Left lung (tissue), 10 donors: ENCODE results near the gene CA6. TPM values are rescaled to one million over a fixed set of nuclear protein-coding genes. Genes with fewer than 3 reads are reported as not detected.
"Not testable (repeated sequence)": the region's sequence is repeated elsewhere in the genome, so short reads cannot be mapped to it uniquely, and the experiment has no call there.

ENCODE experiments used
- ATAC-seq: fragments of 200-7000 bp; cut with Tn5 transposase; one replicate; pipeline ENCODE4 v1.9.1; 2020; ENCODE audit warnings: moderate library complexity
- DNase-seq, 4 donors: peaks; one replicate each; pipeline ENCODE4 v3.0.0-alpha.2; 2013 to 2020
- H3K27ac ChIP-seq, 2 donors: fragments of 200-600 bp; sonication (generic) in 1 of 2; one replicate each; pipeline versions ENCODE4 v1.5.0 to v1.8.0; 2020 to 2021
- H3K27me3 ChIP-seq, 2 donors: fragments of 200-600 bp; sonication (generic) in 1 of 2; one replicate each; pipeline versions ENCODE4 v1.5.0 to v1.8.0; 2020 to 2021
- H3K36me3 ChIP-seq, 2 donors: fragments of 200-600 bp; sonication (generic) in 1 of 2; one replicate each; pipeline versions ENCODE4 v1.5.0 to v1.8.0; 2020 to 2021
- H3K4me1 ChIP-seq, 2 donors: fragments of 200-600 bp; one replicate each; pipeline ENCODE4 v1.8.0; 2021
- H3K4me3 ChIP-seq, 2 donors: fragments of 200-600 bp; sonication (generic) in 1 of 2; one replicate each; pipeline versions ENCODE4 v1.5.0 to v1.8.0; 2020 to 2021; ENCODE audit warnings: mild to moderate bottlenecking in 1 of 2
- H3K9me3 ChIP-seq, 2 donors: fragments of 200-600 bp; sonication (generic) in 1 of 2; one replicate each; pipeline versions ENCODE4 v1.5.0 to v1.8.0; 2020 to 2021
- intact Hi-C, 2 donors: fragments of 100-400 bp; cut with DNase I; formaldehyde crosslinking; loops; one replicate each; pipeline versions ENCODE4 v1.11.2 to v1.14.2; 2022
- polyA plus RNA-seq, 6 donors: library from polyadenylated mRNA; unstranded; fragments of 120-200 nt; gene quantifications; one replicate each; pipeline ENCODE4 v1.2.1, GENCODE V29; 2013; ENCODE audit not compliant: insufficient read length in 6 of 6
- total RNA-seq, 2 donors: library from RNA; stranded (reverse); fragmentation: NEBNext Ultra II Directional; extraction: Animal tissue kit (Norgen Biotek cat#: 25700); gene quantifications; one replicate each; pipeline ENCODE4 v1.2.1, GENCODE V29; 2021
- TF ChIP-seq, protein P1 (sequence below), 2 donors: fragments of 200-600 bp; sonication (generic) in 1 of 2; IDR thresholded peaks; one replicate each; pipeline versions ENCODE4 v1.5.0 to v1.8.0; 2021; ENCODE audit warnings: antibody characterized with exemption in 2 of 2
- donor health status: DM: no; HTN: yes; CAD: no.
- donor health status: DM: no; HTN: no; CAD: no.

Gene CA6
- total and polyA plus RNA-seq, 8 donors, result 0.11 to 0.25 (median 0.18) TPM; not detected in 3

DNA sequence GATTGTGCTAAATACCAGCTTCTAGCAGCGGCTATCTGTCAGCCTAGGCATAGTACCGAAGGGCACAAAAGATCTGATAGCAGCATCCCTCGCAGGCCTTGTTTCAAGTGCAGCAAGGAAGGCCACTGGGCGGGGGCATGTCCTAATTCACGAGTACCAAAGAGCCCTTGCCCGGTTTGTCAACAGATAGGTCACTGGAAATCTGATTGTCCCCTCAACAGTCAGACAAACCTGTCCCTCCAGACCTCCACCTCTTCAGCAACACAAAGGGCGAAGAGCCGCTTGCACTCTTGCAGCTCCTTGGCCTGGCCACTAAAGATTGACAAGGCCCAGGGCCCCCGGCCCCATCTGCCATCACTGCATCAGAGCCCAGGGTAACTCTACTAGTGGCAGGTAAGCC lies 22.7 kb upstream of the CA6 start:
- Histone ChIP-seq H3K27ac (no peak overlapping the region), H3K4me3 (no peak overlapping the region), H3K9me3 (no peaks in the 10 kb centered on the region), H3K27me3 (no peaks in the 10 kb centered on the region), H3K36me3 (no peaks in the 10 kb centered on the region), H3K4me1 (no peaks in the 10 kb centered on the region)
- intact Hi-C loops, result loop anchor here in 1 of 2 donors (10.0 kb wide), 1 partner anchor 182 kb away; no protein-coding TSS in a partner anchor
- TF ChIP-seq, protein P1, sequence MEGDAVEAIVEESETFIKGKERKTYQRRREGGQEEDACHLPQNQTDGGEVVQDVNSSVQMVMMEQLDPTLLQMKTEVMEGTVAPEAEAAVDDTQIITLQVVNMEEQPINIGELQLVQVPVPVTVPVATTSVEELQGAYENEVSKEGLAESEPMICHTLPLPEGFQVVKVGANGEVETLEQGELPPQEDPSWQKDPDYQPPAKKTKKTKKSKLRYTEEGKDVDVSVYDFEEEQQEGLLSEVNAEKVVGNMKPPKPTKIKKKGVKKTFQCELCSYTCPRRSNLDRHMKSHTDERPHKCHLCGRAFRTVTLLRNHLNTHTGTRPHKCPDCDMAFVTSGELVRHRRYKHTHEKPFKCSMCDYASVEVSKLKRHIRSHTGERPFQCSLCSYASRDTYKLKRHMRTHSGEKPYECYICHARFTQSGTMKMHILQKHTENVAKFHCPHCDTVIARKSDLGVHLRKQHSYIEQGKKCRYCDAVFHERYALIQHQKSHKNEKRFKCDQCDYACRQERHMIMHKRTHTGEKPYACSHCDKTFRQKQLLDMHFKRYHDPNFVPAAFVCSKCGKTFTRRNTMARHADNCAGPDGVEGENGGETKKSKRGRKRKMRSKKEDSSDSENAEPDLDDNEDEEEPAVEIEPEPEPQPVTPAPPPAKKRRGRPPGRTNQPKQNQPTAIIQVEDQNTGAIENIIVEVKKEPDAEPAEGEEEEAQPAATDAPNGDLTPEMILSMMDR (IDR thresholded peaks at IDR 0.05), result no peak
- DNase-seq, result no peak
- ATAC-seq, result no peak

DNA sequence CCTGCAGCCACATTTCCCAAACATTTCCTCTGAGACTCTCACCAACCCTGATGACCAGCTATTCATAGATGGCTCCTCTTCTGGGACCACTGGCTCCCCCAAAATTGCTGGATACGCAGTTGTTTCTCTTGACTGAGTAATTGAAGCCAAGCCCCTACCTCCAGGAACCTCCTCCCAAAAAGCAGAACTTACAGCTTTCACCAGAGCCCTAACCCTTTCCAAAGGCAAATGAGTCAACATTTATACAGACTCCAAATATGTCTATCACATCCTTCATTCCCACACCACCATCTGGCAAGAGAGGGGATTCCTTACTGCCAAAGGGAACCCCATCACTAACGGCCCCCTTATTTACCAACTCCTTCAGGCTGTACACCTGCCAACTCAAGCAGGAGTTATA lies 20.3 kb upstream of the CA6 start:
- Histone ChIP-seq H3K27ac (no peak overlapping the region), H3K36me3 (no peaks in the 10 kb centered on the region), H3K9me3 (no peaks in the 10 kb centered on the region), H3K27me3 (no peaks in the 10 kb centered on the region), H3K4me3 (no peak overlapping the region), H3K4me1 (no peaks in the 10 kb centered on the region)
- TF ChIP-seq, protein P1 (IDR thresholded peaks at IDR 0.05), result no peak
- DNase-seq (no peak), ATAC-seq (no peak)
- intact Hi-C loops, result loop anchor here in 1 of 2 donors (10.0 kb wide), 1 partner anchor 179 kb away; no protein-coding TSS in a partner anchor

DNA sequence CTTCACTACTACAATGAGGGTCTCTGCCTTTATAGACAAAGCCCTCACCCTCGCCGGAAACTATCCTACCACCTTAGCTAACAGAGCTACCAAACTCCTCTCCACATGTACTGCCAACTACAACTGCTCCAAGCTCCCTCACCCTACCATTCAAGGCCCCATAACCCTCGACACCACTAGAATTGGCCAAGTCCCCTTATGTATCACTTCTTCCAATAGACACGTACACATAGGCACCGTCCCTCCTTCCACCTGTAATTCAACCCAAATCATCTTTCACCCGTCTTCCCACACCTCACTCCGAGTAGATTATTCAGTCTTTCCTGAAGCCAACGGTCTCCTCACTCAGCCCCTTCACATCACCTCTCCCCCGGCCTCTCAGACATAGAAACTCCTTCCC lies 19.7 kb upstream of the CA6 start:
- TF ChIP-seq, protein P1 (IDR thresholded peaks at IDR 0.05), result no peak
- intact Hi-C loops, result loop anchor here in 1 of 2 donors (10.0 kb wide), 1 partner anchor 179 kb away; no protein-coding TSS in a partner anchor

DNA sequence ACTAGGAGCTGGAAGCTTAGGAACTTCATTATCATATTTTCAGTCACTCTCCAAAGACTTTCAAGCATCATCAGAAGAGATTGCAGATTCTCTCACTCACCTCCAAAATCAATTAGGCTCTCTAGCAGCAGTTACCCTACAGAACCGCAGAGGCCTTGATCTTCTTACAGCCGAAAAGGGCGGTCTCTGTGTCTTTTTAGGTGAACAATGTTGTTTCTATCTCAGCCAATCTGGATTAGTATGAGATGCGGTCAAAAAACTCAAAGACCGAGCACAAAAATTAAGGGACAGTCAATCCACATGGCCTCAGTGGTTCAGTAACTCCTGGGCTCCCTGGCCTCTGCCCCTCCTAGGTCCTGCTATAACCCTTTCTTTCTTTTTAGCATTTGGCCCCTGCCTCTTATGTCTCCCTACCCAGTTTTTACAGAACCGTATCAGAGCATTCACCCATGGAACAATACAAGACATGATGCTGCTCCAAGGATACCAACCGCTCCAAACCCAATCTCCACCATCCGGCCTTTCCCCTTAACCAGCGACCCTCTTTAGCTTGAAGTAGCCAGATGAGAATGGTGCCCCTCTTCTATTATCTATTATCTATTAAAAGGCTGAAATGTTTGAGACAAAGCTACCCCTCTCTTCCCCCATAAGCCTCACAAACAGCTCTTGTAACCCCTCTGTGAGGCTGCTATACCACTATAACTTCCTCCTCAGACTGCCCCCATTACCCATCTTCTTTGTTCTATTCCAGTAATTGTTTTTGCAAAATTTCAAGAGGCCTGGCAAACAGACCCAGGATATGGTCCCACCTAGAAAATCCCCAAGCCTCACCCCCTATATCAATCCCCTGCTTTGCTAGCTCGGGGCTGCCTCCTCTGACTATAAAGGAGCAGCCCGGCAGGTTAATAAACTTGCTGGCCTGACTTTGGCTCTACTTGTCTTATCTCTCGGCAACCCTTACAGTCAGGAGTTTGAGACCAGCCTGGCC lies 18.7 kb upstream of the CA6 start:
- TF ChIP-seq, protein P1 (IDR thresholded peaks at IDR 0.05), result no peak
- ATAC-seq, result no peak

More for the DNA sequence above, 19.7 kb upstream of the CA6 start:
- DNase-seq (no peak), ATAC-seq (no peak)
- no peaks in the 10 kb centered on the region for H3K36me3 ChIP-seq
- H3K4me1 ChIP-seq, result no peaks in the 10 kb centered on the region
- no peaks in the 10 kb centered on the region for H3K9me3 ChIP-seq
- H3K4me3 ChIP-seq, result no peak overlapping the region
- H3K27ac ChIP-seq, result no peak overlapping the region
- no peaks in the 10 kb centered on the region for H3K27me3 ChIP-seq

DNA sequence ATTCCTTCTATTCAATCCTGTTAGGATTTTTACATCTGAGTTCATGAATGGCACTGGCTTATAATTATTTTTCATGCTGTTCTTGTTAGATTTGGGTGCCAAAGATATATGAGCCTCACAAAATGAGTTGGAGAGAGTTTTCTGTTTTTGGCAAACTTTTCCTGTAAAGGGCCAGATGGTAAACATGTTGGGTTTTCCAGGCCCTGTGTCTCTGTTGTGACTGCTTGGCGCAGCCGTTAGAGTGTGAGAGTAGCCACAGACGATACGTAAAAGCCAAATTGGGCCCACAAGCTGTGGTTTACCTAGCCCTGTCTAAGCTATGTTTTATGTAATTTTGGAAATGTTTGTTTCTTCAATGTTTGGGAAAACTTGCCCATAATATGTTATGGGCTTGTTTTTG lies 15.6 kb upstream of the CA6 start:
- Histone ChIP-seq H3K4me3 (no peak overlapping the region), H3K9me3 (no peaks in the 10 kb centered on the region), H3K27ac (no peak overlapping the region), H3K27me3 (no peaks in the 10 kb centered on the region), H3K4me1 (no peaks in the 10 kb centered on the region), H3K36me3 (no peaks in the 10 kb centered on the region)
- DNase-seq (no peak), ATAC-seq (no peak)
- TF ChIP-seq, protein P1 (IDR thresholded peaks at IDR 0.05), result no peak
- intact Hi-C loops, result no loop called here

More for the DNA sequence above, 18.7 kb upstream of the CA6 start:
- Histone ChIP-seq H3K4me3 (no peak overlapping the region), H3K27me3 (no peaks in the 10 kb centered on the region), H3K4me1 (no peaks in the 10 kb centered on the region), H3K27ac (no peak overlapping the region), H3K9me3 (no peaks in the 10 kb centered on the region), H3K36me3 (no peaks in the 10 kb centered on the region)
- DNase-seq, result no peak
- intact Hi-C loops, result loop anchor here in 1 of 2 donors (10.0 kb wide), 1 partner anchor 178 kb away; no protein-coding TSS in a partner anchor

DNA sequence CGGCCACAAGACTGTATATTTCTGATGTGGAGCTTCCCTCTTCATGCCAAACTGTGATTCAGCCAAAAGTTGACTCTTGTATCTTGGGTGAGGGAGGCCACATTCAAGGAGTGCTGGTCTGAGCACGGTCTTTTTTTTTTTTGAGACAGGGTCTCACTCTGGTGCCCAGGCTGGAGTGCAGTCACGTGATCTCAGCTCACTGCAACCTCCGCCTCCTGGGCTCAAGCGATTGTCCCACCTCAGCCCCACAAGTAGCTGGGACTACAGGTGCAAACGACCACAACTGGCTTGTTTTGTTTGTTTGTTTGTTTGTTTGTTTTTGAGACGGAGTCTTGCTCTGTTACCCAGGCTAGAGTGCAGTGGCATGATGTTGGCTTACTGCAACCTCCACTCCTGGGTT lies 8.6 kb upstream of the CA6 start:
- ATAC-seq, H3K36me3 ChIP-seq, intact Hi-C loops, DNase-seq, H3K27ac ChIP-seq, H3K9me3 ChIP-seq, H3K4me3 ChIP-seq, H3K27me3 ChIP-seq, H3K4me1 ChIP-seq: not testable (repeated sequence)
